ENCODE results near the gene MRPL14. TPM values are rescaled to one million over a fixed set of nuclear protein-coding genes. Genes with fewer than 3 reads are reported as not detected.

The MRPL14 gene
- total and polyA plus RNA-seq, 9 of the 15 experiments (the other 6 are each of a cell fraction or from before 2014, with no cell fraction given), result 126 to 424 (median 165) TPM

- peak; percentile 72 for TF ChIP-seq HMGN3 (IDR thresholded peaks at IDR 0.05; ENCODE audit: borderline replicate concordance, extremely low read depth, insufficient read length, low read depth, low read length)
- TF ChIP-seq, protein P1, sequence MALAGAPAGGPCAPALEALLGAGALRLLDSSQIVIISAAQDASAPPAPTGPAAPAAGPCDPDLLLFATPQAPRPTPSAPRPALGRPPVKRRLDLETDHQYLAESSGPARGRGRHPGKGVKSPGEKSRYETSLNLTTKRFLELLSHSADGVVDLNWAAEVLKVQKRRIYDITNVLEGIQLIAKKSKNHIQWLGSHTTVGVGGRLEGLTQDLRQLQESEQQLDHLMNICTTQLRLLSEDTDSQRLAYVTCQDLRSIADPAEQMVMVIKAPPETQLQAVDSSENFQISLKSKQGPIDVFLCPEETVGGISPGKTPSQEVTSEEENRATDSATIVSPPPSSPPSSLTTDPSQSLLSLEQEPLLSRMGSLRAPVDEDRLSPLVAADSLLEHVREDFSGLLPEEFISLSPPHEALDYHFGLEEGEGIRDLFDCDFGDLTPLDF (CRISPR knock-in tag; IDR thresholded peaks at IDR 0.05), result no peak
- TF ChIP-seq HINFP (tag; conservative IDR thresholded peaks at IDR 0.05; ENCODE audit: low read depth), result no peak
- TF ChIP-seq, protein P2, sequence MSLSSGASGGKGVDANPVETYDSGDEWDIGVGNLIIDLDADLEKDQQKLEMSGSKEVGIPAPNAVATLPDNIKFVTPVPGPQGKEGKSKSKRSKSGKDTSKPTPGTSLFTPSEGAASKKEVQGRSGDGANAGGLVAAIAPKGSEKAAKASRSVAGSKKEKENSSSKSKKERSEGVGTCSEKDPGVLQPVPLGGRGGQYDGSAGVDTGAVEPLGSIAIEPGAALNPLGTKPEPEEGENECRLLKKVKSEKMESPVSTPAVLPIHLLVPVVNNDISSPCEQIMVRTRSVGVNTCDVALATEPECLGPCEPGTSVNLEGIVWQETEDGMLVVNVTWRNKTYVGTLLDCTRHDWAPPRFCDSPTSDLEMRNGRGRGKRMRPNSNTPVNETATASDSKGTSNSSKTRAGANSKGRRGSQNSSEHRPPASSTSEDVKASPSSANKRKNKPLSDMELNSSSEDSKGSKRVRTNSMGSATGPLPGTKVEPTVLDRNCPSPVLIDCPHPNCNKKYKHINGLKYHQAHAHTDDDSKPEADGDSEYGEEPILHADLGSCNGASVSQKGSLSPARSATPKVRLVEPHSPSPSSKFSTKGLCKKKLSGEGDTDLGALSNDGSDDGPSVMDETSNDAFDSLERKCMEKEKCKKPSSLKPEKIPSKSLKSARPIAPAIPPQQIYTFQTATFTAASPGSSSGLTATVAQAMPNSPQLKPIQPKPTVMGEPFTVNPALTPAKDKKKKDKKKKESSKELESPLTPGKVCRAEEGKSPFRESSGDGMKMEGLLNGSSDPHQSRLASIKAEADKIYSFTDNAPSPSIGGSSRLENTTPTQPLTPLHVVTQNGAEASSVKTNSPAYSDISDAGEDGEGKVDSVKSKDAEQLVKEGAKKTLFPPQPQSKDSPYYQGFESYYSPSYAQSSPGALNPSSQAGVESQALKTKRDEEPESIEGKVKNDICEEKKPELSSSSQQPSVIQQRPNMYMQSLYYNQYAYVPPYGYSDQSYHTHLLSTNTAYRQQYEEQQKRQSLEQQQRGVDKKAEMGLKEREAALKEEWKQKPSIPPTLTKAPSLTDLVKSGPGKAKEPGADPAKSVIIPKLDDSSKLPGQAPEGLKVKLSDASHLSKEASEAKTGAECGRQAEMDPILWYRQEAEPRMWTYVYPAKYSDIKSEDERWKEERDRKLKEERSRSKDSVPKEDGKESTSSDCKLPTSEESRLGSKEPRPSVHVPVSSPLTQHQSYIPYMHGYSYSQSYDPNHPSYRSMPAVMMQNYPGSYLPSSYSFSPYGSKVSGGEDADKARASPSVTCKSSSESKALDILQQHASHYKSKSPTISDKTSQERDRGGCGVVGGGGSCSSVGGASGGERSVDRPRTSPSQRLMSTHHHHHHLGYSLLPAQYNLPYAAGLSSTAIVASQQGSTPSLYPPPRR (CRISPR knock-in tag; IDR thresholded peaks at IDR 0.05; ENCODE audit: borderline replicate concordance), result 0 out of 2 replicates have a peak, but pooled peaks have one; percentile 13
- TF ChIP-seq MCM5 (IDR thresholded peaks at IDR 0.05; ENCODE audit: low read depth), result no peak
- TF ChIP-seq, protein P3, sequence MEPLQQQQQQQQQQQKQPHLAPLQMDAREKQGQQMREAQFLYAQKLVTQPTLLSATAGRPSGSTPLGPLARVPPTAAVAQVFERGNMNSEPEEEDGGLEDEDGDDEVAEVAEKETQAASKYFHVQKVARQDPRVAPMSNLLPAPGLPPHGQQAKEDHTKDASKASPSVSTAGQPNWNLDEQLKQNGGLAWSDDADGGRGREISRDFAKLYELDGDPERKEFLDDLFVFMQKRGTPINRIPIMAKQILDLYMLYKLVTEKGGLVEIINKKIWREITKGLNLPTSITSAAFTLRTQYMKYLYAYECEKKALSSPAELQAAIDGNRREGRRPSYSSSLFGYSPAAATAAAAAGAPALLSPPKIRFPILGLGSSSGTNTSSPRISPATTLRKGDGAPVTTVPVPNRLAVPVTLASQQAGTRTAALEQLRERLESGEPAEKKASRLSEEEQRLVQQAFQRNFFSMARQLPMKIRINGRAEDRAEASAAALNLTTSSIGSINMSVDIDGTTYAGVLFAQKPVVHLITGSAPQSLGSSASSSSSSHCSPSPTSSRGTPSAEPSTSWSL (CRISPR knock-in tag; IDR thresholded peaks at IDR 0.05; ENCODE audit: borderline replicate concordance), result no peak
- TF ChIP-seq SRSF7 (optimal IDR thresholded peaks at IDR 0.05; ENCODE audit: low read depth, low read length), result no peak
- TF ChIP-seq L3MBTL2 (IDR thresholded peaks at IDR 0.05), result peak; percentile 62; the same call in 1 of the 2 replicates
- no peak for TF ChIP-seq CREB3 (tag; conservative IDR thresholded peaks at IDR 0.05; ENCODE audit: low read depth)
Observed at GRCh38 chr6:44126320-44127149, 717 bp downstream of the MRPL14 start (continued).

Data from K562 (cell line).